Measurements from ENCODE around the gene EXOC4.

- no peak for TF ChIP-seq EZH2 (IDR thresholded peaks at IDR 0.05)
- no peak for TF ChIP-seq POLR2AphosphoS5 (IDR thresholded peaks at IDR 0.05; ENCODE audit: borderline replicate concordance, low read depth, low read length)
- TF ChIP-seq FOXP2 (optimal IDR thresholded peaks at IDR 0.05; ENCODE audit: control extremely low read depth, extremely low read length, insufficient read depth): no peak
Observed at GRCh38 chr7:133836666-133837065, 583.8 kb downstream of the EXOC4 start.

Measured in SK-N-MC (cell line).